ENCODE results near the gene FSTL4.

FSTL4 gene

DNA sequence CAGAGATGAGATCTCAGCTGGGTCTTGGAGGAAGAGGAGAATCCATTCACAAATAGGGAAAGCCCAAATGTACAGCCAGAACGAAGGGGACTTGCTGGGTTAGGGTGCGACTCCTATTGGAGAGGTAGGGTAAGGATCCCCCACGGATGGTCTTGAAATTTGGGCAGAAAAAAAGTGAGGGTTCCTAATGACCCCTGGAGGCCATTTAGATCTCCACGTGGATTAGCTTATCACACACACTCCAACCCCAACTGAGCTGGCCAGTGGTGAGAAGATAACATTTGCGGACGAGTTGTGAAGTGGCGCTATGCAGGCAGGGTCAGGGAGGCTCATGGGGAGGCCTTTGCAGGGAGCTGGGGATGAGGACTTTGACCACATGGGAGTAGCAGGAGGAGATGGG is 86.0 kb downstream of the FSTL4 start:
- peaks cover 4% of the 10 kb centered on the region for H3K27me3 ChIP-seq (ENCODE audit: insufficient read depth, low read length, poor library complexity)

GRCh38 chr5:133525126-133525525 is 87.2 kb downstream of the FSTL4 start:
- no peak overlapping the region for H3K9ac ChIP-seq (ENCODE audit: low read depth, low read length)
- TF ChIP-seq EZH2 (IDR thresholded peaks at IDR 0.05; ENCODE audit: borderline replicate concordance, low read depth, low read length, severe bottlenecking) (no peak), CTCF (IDR thresholded peaks at IDR 0.05; ENCODE audit: borderline replicate concordance, extremely low read depth, low read length, poor library complexity, severe bottlenecking) (no peak)
- no peaks in the 10 kb centered on the region for H3K4me1 ChIP-seq (ENCODE audit: insufficient read depth, low read length)
- H3K9me3 ChIP-seq (ENCODE audit: insufficient read depth, low read length, severe bottlenecking), result no peaks in the 10 kb centered on the region
- H2AFZ ChIP-seq (ENCODE audit: low read depth, low read length), result no peak overlapping the region
- no peak overlapping the region for H3K27ac ChIP-seq (ENCODE audit: low read length)
- H3K79me2 ChIP-seq (ENCODE audit: insufficient read depth, low read length), result no peaks in the 10 kb centered on the region
- no peak overlapping the region for H3K4me3 ChIP-seq (ENCODE audit: low read depth in 1 of 2, low read length in 2 of 2)
- H3K36me3 ChIP-seq (ENCODE audit: insufficient read depth, low read length), result no peaks in the 10 kb centered on the region
- H4K20me1 ChIP-seq (ENCODE audit: insufficient read depth, low read length), result no peaks in the 10 kb centered on the region
- no peak overlapping the region for H3K4me2 ChIP-seq (ENCODE audit: insufficient read depth, low read length)
- no peak for ATAC-seq (ENCODE audit: insufficient read depth, low read depth)
- DNase-seq, result no peak
- peaks cover 4% of the 10 kb centered on the region for H3K27me3 ChIP-seq (ENCODE audit: insufficient read depth, low read length, poor library complexity)

More for the DNA sequence above, 86.0 kb downstream of the FSTL4 start:
- ATAC-seq (ENCODE audit: insufficient read depth, low read depth), result no peak
- Histone ChIP-seq H3K4me1 (ENCODE audit: insufficient read depth, low read length) (no peaks in the 10 kb centered on the region), H3K79me2 (ENCODE audit: insufficient read depth, low read length) (no peaks in the 10 kb centered on the region), H4K20me1 (ENCODE audit: insufficient read depth, low read length) (no peaks in the 10 kb centered on the region), H3K36me3 (ENCODE audit: insufficient read depth, low read length) (no peaks in the 10 kb centered on the region), H3K27ac (ENCODE audit: low read length) (no peak overlapping the region), H3K9me3 (ENCODE audit: insufficient read depth, low read length, severe bottlenecking) (no peaks in the 10 kb centered on the region), H3K4me3 (ENCODE audit: low read depth in 1 of 2, low read length in 2 of 2) (no peak overlapping the region), H3K4me2 (ENCODE audit: insufficient read depth, low read length) (no peak overlapping the region), H2AFZ (ENCODE audit: low read depth, low read length) (no peak overlapping the region), H3K9ac (ENCODE audit: low read depth, low read length) (no peak overlapping the region)
- no peak for TF ChIP-seq CTCF (IDR thresholded peaks at IDR 0.05; ENCODE audit: borderline replicate concordance, extremely low read depth, low read length, poor library complexity, severe bottlenecking)
- no peak for TF ChIP-seq EZH2 (IDR thresholded peaks at IDR 0.05; ENCODE audit: borderline replicate concordance, low read depth, low read length, severe bottlenecking)
- no peak for DNase-seq

GRCh38 chr5:133524666-133525065 is 87.7 kb downstream of the FSTL4 start:
- H3K36me3 ChIP-seq (ENCODE audit: insufficient read depth, low read length), result no peaks in the 10 kb centered on the region
- H3K4me2 ChIP-seq (ENCODE audit: insufficient read depth, low read length), result no peak overlapping the region
- H2AFZ ChIP-seq (ENCODE audit: low read depth, low read length), result no peak overlapping the region
- H3K9ac ChIP-seq (ENCODE audit: low read depth, low read length), result no peak overlapping the region
- no peaks in the 10 kb centered on the region for H4K20me1 ChIP-seq (ENCODE audit: insufficient read depth, low read length)
- H3K4me3 ChIP-seq (ENCODE audit: low read depth in 1 of 2, low read length in 2 of 2), result no peak overlapping the region
- ATAC-seq (ENCODE audit: insufficient read depth, low read depth) (no peak), DNase-seq (no peak)
- H3K4me1 ChIP-seq (ENCODE audit: insufficient read depth, low read length), result no peaks in the 10 kb centered on the region
- no peaks in the 10 kb centered on the region for H3K79me2 ChIP-seq (ENCODE audit: insufficient read depth, low read length)
- H3K27ac ChIP-seq (ENCODE audit: low read length), result no peak overlapping the region
- TF ChIP-seq CTCF (IDR thresholded peaks at IDR 0.05; ENCODE audit: borderline replicate concordance, extremely low read depth, low read length, poor library complexity, severe bottlenecking) (no peak), EZH2 (IDR thresholded peaks at IDR 0.05; ENCODE audit: borderline replicate concordance, low read depth, low read length, severe bottlenecking) (no peak)
- H3K9me3 ChIP-seq (ENCODE audit: insufficient read depth, low read length, severe bottlenecking), result no peaks in the 10 kb centered on the region
- peaks cover 4% of the 10 kb centered on the region for H3K27me3 ChIP-seq (ENCODE audit: insufficient read depth, low read length, poor library complexity)
